ENCODE measurements around the gene KLHL3. TPM values are rescaled to one million over a fixed set of nuclear protein-coding genes. Genes with fewer than 3 reads are reported as not detected.

Gene KLHL3
- total RNA-seq, 1 experiment from 2014 or later: 3.5 TPM

- CTCF ChIA-PET: no interaction called here
- Histone ChIP-seq H3K4me3 (ENCODE audit: low read depth, low read length) (no peak overlapping the region), H3K36me3 (ENCODE audit: control insufficient read depth, insufficient read depth, low read length) (no peaks in the 10 kb centered on the region), H3K27me3 (replicated peaks; ENCODE audit: control insufficient read depth, insufficient read depth, low read length) (no peaks in the 10 kb centered on the region), H3K4me1 (no peaks in the 10 kb centered on the region), H3K9me3 (peaks cover 11% of the 10 kb centered on the region)
- Mint-ChIP-seq H3K27me3 (ENCODE audit: insufficient read depth, unreplicated experiment) (peaks cover 4% of the 10 kb centered on the region), H3K4me3 (ENCODE audit: unreplicated experiment) (no peak overlapping the region), H3K9me3 (ENCODE audit: unreplicated experiment) (peaks cover 7% of the 10 kb centered on the region), H3K4me1 (ENCODE audit: low read depth, unreplicated experiment) (no peaks in the 10 kb centered on the region), H3K36me3 (ENCODE audit: insufficient read depth, unreplicated experiment) (no peaks in the 10 kb centered on the region), H3K27ac (ENCODE audit: unreplicated experiment) (no peak overlapping the region)
- TF ChIP-seq, protein P1, sequence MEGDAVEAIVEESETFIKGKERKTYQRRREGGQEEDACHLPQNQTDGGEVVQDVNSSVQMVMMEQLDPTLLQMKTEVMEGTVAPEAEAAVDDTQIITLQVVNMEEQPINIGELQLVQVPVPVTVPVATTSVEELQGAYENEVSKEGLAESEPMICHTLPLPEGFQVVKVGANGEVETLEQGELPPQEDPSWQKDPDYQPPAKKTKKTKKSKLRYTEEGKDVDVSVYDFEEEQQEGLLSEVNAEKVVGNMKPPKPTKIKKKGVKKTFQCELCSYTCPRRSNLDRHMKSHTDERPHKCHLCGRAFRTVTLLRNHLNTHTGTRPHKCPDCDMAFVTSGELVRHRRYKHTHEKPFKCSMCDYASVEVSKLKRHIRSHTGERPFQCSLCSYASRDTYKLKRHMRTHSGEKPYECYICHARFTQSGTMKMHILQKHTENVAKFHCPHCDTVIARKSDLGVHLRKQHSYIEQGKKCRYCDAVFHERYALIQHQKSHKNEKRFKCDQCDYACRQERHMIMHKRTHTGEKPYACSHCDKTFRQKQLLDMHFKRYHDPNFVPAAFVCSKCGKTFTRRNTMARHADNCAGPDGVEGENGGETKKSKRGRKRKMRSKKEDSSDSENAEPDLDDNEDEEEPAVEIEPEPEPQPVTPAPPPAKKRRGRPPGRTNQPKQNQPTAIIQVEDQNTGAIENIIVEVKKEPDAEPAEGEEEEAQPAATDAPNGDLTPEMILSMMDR (IDR thresholded peaks at IDR 0.05; ENCODE audit: insufficient read depth in 1 of 2, low read depth in 1 of 2, low read length in 1 of 2, severe bottlenecking in 1 of 2, unreplicated experiment in 1 of 2): no peak
- intact Hi-C loops (cut with micrococcal nuclease; ENCODE audit: unreplicated experiment): no loop called here
- POLR2A ChIA-PET: no interaction called here
- no peak for DNase-seq
- BruUV-seq (replicated peaks): no TSS peak
Observed at GRCh38 chr5:137632716-137633115, 103.2 kb downstream of the KLHL3 start.

GRCh38 chr5:137631453-137631852 is 104.4 kb downstream of the KLHL3 start:
- TF ChIP-seq, protein P1 (IDR thresholded peaks at IDR 0.05; ENCODE audit: insufficient read depth in 1 of 2, low read depth in 1 of 2, low read length in 1 of 2, severe bottlenecking in 1 of 2, unreplicated experiment in 1 of 2): no peak
- peaks cover 4% of the 10 kb centered on the region for H3K27me3 Mint-ChIP-seq (ENCODE audit: insufficient read depth, unreplicated experiment)
- H3K4me3 Mint-ChIP-seq (ENCODE audit: unreplicated experiment): no peak overlapping the region
- H3K27ac Mint-ChIP-seq (ENCODE audit: unreplicated experiment): no peak overlapping the region
- Histone ChIP-seq H3K9me3 (peaks cover 11% of the 10 kb centered on the region), H3K4me1 (no peaks in the 10 kb centered on the region), H3K4me3 (ENCODE audit: low read depth, low read length) (no peak overlapping the region), H3K27me3 (replicated peaks; ENCODE audit: control insufficient read depth, insufficient read depth, low read length) (no peaks in the 10 kb centered on the region), H3K36me3 (ENCODE audit: control insufficient read depth, insufficient read depth, low read length) (no peaks in the 10 kb centered on the region)
- peaks cover 7% of the 10 kb centered on the region for H3K9me3 Mint-ChIP-seq (ENCODE audit: unreplicated experiment)
- DNase-seq: no peak
- ChIA-PET CTCF (interaction anchor here (0.9 to 1.0 kb wide), 2 partner anchors 113 to 120 kb away, joined by 3 to 4 read pairs; no protein-coding TSS in a partner anchor), POLR2A (no interaction called here)
- intact Hi-C loops (cut with micrococcal nuclease; ENCODE audit: unreplicated experiment): no loop called here
- H3K4me1 Mint-ChIP-seq (ENCODE audit: low read depth, unreplicated experiment): no peaks in the 10 kb centered on the region
- no TSS peak for BruUV-seq (replicated peaks)
- no peaks in the 10 kb centered on the region for H3K36me3 Mint-ChIP-seq (ENCODE audit: insufficient read depth, unreplicated experiment)

- ChIA-PET POLR2A (no interaction called here), CTCF (interaction anchor here (1.0 to 2.3 kb wide), 2 partner anchors 110 to 121 kb away, joined by 3 to 78 read pairs; no protein-coding TSS in a partner anchor)
- H3K4me1 Mint-ChIP-seq (ENCODE audit: low read depth, unreplicated experiment): no peaks in the 10 kb centered on the region
- Histone ChIP-seq H3K36me3 (ENCODE audit: control insufficient read depth, insufficient read depth, low read length) (no peaks in the 10 kb centered on the region), H3K27me3 (replicated peaks; ENCODE audit: control insufficient read depth, insufficient read depth, low read length) (no peaks in the 10 kb centered on the region; the same call in 1 of the 2 replicates), H3K4me1 (no peaks in the 10 kb centered on the region), H3K4me3 (ENCODE audit: low read depth, low read length) (no peak overlapping the region), H3K9me3 (peaks cover 11% of the 10 kb centered on the region)
- H3K27me3 Mint-ChIP-seq (ENCODE audit: insufficient read depth, unreplicated experiment): peaks cover 4% of the 10 kb centered on the region
- DNase-seq: no peak
- TF ChIP-seq, protein P1 (IDR thresholded peaks at IDR 0.05; ENCODE audit: insufficient read depth in 1 of 2, low read depth in 1 of 2, low read length in 1 of 2, severe bottlenecking in 1 of 2, unreplicated experiment in 1 of 2): no peak
- no peak overlapping the region for H3K27ac Mint-ChIP-seq (ENCODE audit: unreplicated experiment)
- intact Hi-C loops (cut with micrococcal nuclease; ENCODE audit: unreplicated experiment): no loop called here
- H3K36me3 Mint-ChIP-seq (ENCODE audit: insufficient read depth, unreplicated experiment): no peaks in the 10 kb centered on the region
- H3K9me3 Mint-ChIP-seq (ENCODE audit: unreplicated experiment): peaks cover 7% of the 10 kb centered on the region
- no TSS peak for BruUV-seq (replicated peaks)
- H3K4me3 Mint-ChIP-seq (ENCODE audit: unreplicated experiment): no peak overlapping the region
Observed at GRCh38 chr5:137630972-137631370, 104.9 kb downstream of the KLHL3 start.

Data from Caco-2 (cell line).